GM19240 (cell line): ENCODE data around the gene TP63.

ENCODE experiments used
- DNase-seq: peaks from one replicate; pipeline ENCODE4 v3.0.0; 2011; ENCODE audit warnings: low spot score; ENCODE audit not compliant: insufficient read length

The TP63 gene

GRCh38 chr3:189809583-189809982 lies 178.4 kb downstream of the TP63 start:
- DNase-seq: no peak

GRCh38 chr3:189812806-189813465 lies 181.7 kb downstream of the TP63 start:
- no peak for DNase-seq

- no peak for DNase-seq
Observed at GRCh38 chr3:189813647-189814240, 182.6 kb downstream of the TP63 start.

- DNase-seq: no peak
Observed at GRCh38 chr3:189820365-189820720, 189.2 kb downstream of the TP63 start.

GRCh38 chr3:189821262-189821661 lies 190.1 kb downstream of the TP63 start:
- no peak for DNase-seq

- DNase-seq: no peak
Observed at GRCh38 chr3:189822726-189823125, 191.5 kb downstream of the TP63 start.

- DNase-seq: no peak
Observed at GRCh38 chr3:189824629-189825312, 193.6 kb downstream of the TP63 start.

GRCh38 chr3:189826566-189826965 lies 195.4 kb downstream of the TP63 start:
- no peak for DNase-seq

- DNase-seq: no peak
Observed at GRCh38 chr3:189827108-189827507, 195.9 kb downstream of the TP63 start.

- DNase-seq: no peak
Observed at GRCh38 chr3:189830401-189830800, 199.2 kb downstream of the TP63 start.

- no peak for DNase-seq
Observed at GRCh38 chr3:189833266-189833665, 202.1 kb downstream of the TP63 start.

- DNase-seq: no peak
Observed at GRCh38 chr3:189833996-189834395, 202.8 kb downstream of the TP63 start.

- DNase-seq: no peak
Observed at GRCh38 chr3:189834462-189834861, 203.3 kb downstream of the TP63 start.

GRCh38 chr3:189836795-189837194 lies 205.6 kb downstream of the TP63 start:
- no peak for DNase-seq

GRCh38 chr3:189838291-189838690 lies 207.1 kb downstream of the TP63 start:
- DNase-seq: no peak

GRCh38 chr3:189839576-189839975 lies 208.4 kb downstream of the TP63 start:
- no peak for DNase-seq

- no peak for DNase-seq
Observed at GRCh38 chr3:189841473-189842205, 210.4 kb downstream of the TP63 start.

- DNase-seq: no peak
Observed at GRCh38 chr3:189842681-189843602, 211.8 kb downstream of the TP63 start.

- DNase-seq: no peak
Observed at GRCh38 chr3:189845069-189845468, 213.9 kb downstream of the TP63 start.

- DNase-seq: no peak
Observed at GRCh38 chr3:189848395-189849040, 217.3 kb downstream of the TP63 start.

GRCh38 chr3:189849262-189849661 lies 218.1 kb downstream of the TP63 start:
- DNase-seq: no peak
